GM19239 (cell line): ENCODE measurements around the gene KCTD1.
"Not testable (repeated sequence)": the region's sequence is repeated elsewhere in the genome, so short reads cannot be mapped to it uniquely, and the experiment has no call there.

ENCODE experiments used
- DNase-seq: peaks from one replicate; pipeline ENCODE4 v3.0.0; 2011; ENCODE audit warnings: low spot score; ENCODE audit not compliant: insufficient read length
- FAIRE-seq: peaks from 2 replicates; lab custom pipeline; 2011; peaks lifted over from hg19 to GRCh38; lab: Jason Lieb, UNC

Gene KCTD1

GRCh38 chr18:26439537-26439936, 108.8 kb downstream of the KCTD1 start:
- FAIRE-seq = no peak
- no peak for DNase-seq

- DNase-seq (peak; percentile 25), FAIRE-seq (peak; percentile 89)
Observed at GRCh38 chr18:26438980-26439379, 109.4 kb downstream of the KCTD1 start.

- DNase-seq, FAIRE-seq: not testable (repeated sequence)
Observed at GRCh38 chr18:26437634-26438033, 110.7 kb downstream of the KCTD1 start.

- FAIRE-seq = no peak
- no peak for DNase-seq
Observed at GRCh38 chr18:26436176-26437051, 111.9 kb downstream of the KCTD1 start.

DNA sequence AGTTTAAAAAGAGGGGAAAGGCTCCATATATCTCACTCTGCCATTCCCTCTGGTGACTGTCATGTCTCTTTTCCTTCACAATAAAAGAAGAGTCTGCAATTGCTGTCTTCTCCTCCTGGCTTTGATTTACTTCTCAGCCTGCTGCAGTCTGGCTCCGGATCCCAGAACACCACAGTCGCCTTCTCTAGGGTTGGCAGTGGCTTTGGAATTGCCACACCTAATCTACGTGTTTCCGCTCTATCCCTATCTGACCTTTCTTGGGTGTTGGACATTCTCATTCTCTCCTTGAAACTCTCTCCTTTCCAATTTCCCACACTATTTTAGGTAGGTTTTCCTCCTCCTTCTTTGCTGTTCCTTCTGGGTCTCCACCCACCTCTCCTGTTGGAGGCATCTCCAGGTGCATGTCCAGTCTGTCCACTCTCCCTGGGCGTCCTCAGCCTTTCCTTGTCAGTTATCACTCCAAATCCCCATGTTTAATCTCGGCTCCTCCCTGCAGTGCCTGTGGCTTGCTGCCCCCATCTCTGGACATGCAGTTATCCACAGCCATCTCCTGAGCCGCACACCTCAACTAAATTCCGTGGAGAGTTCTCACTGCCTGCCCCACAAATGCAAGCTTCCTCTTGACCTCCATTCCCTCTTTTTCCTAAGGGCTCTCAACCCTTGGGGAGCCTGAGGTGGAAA, 112.8 kb downstream of the KCTD1 start:
- FAIRE-seq (no peak), DNase-seq (no peak)

- FAIRE-seq = no peak
Observed at GRCh38 chr18:26434887-26435286, 113.5 kb downstream of the KCTD1 start.

DNA sequence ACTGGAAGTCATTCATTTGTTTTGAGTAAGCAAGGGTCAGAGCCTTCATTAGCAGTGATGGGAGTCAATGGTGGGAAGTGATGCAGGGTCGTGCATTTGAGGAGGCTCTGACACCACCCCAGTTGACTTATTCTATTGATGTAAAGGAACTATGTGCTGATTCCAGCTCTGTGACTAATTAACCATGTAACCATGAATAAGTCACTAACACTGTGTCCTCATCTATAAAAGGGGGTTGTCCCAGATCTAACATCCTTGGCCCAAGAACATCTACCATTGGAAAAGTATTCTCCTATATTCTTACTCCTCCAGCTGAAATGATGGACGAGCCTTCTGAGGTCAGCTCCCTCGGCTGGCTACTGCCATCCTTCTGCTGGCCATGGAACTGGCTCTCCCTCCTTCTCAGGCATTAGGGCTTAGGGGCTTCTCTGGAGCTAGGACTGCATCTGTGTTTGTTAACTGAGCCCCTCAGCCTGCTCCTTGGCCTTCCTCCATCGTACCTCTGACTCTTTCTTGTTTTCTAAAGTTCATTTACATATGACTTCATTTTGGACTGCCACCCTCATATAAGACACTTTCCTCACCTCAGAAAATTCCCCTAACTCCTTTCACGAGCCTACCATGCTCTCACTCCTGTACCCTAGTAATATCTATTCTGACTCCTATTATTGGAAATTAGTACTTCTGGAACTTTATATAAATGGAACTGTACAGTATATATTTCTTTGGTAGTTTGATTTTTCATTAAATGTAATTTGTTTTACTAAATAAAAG, 115.5 kb downstream of the KCTD1 start:
- no peak for FAIRE-seq
- no peak for DNase-seq

More at GRCh38 chr18:26434887-26435286, 113.5 kb downstream of the KCTD1 start:
- DNase-seq = no peak

GRCh38 chr18:26429535-26430226, 118.7 kb downstream of the KCTD1 start:
- no peak for DNase-seq
- FAIRE-seq = no peak

DNA sequence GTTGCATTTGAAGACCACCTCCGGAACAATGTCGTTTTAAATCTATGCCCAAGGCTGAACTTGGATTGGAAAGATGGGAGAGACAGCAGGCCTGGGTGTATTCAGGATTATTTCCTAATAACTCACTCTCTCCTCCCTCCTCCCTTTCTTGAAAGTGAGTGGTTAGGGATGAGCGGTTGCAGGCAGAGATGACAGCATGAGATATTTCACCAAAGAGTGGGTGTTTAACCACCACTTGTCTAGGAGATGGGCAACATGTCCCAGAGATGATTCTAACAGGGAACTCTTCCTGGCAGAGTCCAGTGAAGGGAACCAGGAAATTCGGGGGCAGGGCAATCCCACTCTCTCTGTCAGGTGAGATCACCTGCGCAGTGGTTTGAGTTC, 123.2 kb downstream of the KCTD1 start:
- DNase-seq = no peak
- no peak for FAIRE-seq

DNA sequence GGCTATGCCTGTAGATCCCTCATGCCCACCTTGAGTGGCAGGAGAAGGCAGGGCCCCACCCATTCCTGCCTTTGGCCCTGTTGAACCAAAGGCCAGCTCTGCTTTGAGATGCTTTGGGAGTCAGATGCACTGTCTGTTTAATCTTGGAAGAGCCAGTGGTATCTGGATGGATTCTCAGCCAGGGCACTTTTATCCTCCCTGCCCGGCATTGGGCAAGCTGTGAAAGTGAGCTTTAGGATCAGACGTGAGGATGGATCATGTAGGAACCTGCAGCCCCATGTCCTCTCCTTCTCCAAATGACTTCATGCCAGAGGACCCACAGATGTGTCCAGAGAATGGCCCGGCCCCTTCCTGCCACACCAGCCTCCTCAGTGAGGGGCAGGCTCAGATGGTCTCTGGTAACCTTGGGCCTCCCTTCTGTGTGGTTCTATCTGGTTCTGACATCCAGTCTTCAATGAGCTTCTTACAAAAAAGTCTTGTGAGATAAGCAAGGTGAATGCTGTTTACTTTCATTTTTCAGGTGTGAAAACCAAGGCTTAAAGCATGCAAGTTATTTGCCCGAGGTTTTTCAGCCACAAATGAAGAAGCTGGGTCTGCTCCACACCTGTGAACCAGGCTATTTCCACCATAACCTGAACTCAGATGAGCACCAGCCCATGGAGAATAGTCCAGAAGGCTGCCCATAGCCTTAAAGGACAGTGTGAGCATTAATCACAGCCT, 123.8 kb downstream of the KCTD1 start:
- peak; percentile 75 for FAIRE-seq
- no peak for DNase-seq

DNA sequence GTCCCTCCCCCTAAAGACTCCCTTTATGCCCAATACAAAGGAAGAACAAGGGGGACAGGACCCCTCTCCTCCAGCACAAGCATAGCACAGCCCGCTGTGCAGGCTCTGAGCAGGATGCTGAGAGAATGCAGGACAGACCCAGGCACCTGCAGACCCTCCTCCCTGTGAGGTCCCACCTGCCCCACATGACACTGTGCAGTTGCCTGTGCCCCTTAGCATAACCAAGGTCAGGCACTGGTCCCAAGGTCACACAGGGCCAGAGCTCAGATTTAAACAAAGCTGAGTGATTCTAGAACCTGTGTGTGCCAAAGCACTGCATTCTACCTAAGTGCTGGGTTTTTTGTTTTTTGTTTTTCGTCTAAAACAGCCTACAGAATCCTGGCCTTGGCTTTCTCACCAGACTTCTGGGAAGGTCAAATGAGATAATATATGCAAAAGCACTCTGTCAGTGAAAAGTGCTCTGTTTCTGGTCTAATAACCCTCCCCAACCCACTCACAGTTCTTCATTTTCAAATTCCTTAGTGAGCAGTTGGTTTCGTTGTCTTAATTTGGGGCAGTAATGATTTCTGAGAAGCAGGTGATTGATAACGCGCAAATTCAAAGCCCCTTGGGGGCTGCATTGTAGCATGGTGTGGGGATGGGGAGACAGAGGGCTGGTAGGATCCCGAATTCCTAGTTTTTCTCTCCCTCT, 125.7 kb downstream of the KCTD1 start:
- FAIRE-seq (no peak), DNase-seq (no peak)

DNA sequence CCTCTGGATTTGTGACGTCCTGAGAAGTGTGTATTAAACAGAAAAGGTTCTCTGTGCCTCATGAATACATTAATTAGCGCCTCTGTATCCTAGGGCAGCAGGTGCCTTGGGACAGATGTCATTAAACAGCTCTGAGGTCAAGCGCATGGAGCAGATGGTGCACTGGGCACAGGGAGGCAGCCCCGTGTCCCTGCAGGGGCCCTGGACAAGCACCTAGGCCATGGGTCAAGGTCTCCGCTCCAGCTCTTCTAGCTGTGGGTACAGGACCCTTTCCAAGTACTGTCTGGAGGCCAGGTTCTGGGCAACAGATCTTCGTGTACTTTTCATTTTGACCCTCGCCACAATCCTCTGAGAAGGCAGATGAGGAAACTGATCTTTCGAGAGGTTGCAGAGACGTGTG, 126.4 kb downstream of the KCTD1 start:
- no peak for FAIRE-seq
- no peak for DNase-seq

- FAIRE-seq = no peak
Observed at GRCh38 chr18:26421503-26421902, 126.8 kb downstream of the KCTD1 start.

DNA sequence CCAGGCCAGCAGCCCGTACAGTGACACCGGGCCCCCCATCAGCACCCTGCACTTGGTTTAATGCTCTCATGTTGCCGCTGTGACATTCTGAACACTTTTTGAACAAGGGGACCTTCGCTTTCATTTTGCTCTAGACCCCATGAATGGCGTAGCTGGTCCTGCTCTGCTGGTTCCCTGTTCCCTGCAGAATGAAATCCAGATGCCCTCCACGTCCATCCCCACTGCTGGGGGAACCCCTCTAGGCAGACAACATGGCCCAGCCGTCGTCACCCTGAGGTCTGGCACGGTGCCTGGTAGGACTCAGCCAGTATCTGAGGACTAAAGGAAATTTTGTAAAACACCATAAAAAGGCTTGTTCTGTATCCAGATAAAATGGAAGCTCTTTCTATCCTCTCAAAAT, 128.6 kb downstream of the KCTD1 start:
- DNase-seq (no peak), FAIRE-seq (no peak)

More at GRCh38 chr18:26421503-26421902, 126.8 kb downstream of the KCTD1 start:
- no peak for DNase-seq

DNA sequence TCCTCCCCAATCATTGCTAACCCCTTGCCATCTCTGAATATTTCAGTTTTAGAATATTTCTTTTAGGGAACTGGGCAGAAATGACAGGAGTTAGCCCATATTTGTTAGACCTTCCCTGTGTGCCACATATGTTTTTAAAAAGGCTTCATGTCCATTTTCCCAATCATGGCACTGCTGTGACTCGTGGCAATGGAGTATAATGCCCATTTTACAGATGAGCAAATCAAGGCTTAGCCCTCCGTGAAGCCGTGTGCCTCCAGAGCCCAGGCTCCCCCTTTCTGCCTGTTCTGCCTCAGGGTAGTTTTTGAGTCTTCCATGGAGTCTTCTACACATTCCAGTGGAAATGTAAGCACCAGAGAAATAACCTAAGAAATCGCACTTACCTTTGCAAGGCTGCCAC, 130.1 kb downstream of the KCTD1 start:
- DNase-seq = no peak
- no peak for FAIRE-seq

DNA sequence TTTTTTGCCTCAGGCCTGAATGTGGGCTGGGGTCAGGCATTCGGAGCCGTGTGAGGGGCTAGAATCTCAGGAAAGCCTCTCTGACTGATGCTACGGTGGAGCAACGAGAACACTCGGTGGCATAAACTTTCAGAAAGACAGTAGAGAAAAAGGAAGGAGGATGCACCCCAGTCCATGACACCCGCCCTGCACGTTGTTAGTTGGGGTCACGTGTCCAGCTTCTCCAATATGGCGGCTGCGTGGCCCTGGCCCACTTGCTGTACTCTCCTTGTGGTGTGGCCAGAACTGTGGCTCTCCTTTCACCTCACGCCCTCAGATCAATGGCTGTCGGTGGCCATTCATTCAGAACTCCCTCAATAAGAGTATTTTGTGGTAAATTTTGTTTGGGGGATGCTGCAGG, 131.2 kb downstream of the KCTD1 start:
- DNase-seq = no peak
- FAIRE-seq = no peak

GRCh38 chr18:26416652-26417150, 131.7 kb downstream of the KCTD1 start:
- FAIRE-seq = no peak
- DNase-seq = no peak

DNA sequence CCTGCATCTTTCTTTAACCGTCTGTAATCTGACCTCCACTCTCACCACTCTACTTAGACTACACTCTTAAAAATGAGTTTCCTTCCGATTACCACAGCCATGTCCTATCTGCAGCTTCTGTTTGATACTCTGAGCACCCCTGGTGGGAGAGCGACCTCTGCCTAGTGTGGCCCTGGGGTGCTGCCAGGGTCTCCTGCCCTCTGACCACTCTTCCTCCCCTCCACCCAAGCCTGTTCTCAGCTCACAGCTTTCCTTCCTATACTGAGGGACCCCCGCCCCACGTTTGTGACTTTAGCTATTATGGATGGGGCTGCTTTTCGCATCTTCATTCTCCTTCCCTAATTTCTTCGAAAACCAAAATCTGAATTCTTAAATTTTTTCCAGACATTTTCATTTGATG, 132.7 kb downstream of the KCTD1 start:
- no peak for FAIRE-seq
- DNase-seq = no peak
